ENCODE results near the gene PGLYRP1.

Gene PGLYRP1

DNA sequence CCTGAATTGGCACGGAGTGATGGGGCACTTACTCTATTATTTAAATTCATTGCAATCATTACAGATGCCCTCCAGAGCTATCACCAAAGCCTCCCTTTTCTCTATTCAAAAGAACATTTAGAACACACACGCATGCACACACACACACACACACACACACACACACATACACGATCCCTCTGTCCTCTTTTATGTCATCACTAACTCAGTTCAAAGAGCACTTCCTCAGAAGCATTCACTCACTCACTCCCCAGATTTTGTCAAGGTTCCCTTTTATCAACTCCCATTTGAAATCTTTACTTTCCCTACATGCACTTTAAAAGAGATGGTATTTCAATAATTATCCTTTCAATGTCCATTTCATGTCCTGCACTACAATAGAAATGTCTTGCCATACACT is 40.3 kb upstream of the PGLYRP1 start:
- Histone ChIP-seq H3K79me2 (ENCODE audit: control insufficient read depth, low read length) (no peaks in the 10 kb centered on the region), H3K9me2 (replicated peaks; ENCODE audit: control insufficient read depth, low read length) (no peaks in the 10 kb centered on the region), H4K20me1 (ENCODE audit: control insufficient read depth, insufficient read depth, low read depth, low read length) (no peaks in the 10 kb centered on the region), H3F3A (ENCODE audit: control insufficient read depth, insufficient read depth) (no peaks in the 10 kb centered on the region), H3K4me3 (ENCODE audit: low read length) (no peak overlapping the region), H3K4me2 (ENCODE audit: low read length) (no peak overlapping the region), H3K27me3 (ENCODE audit: control insufficient read depth, low read length) (peaks cover 13% of the 10 kb centered on the region), H3K4me1 (ENCODE audit: control insufficient read depth, low read length) (no peaks in the 10 kb centered on the region), H3K27ac (ENCODE audit: low read depth, low read length) (no peak overlapping the region), H3K9me3 (ENCODE audit: control insufficient read depth, insufficient read depth, low read length) (0 out of 2 replicates have a peak, but pooled peaks cover 3% of the 10 kb centered on the region), H3K36me3 (ENCODE audit: control insufficient read depth, low read length) (no peaks in the 10 kb centered on the region)
- no peak for TF ChIP-seq EZH2phosphoT487 (IDR thresholded peaks at IDR 0.05; ENCODE audit: borderline replicate concordance, low read length)
- TF ChIP-seq, protein P1, sequence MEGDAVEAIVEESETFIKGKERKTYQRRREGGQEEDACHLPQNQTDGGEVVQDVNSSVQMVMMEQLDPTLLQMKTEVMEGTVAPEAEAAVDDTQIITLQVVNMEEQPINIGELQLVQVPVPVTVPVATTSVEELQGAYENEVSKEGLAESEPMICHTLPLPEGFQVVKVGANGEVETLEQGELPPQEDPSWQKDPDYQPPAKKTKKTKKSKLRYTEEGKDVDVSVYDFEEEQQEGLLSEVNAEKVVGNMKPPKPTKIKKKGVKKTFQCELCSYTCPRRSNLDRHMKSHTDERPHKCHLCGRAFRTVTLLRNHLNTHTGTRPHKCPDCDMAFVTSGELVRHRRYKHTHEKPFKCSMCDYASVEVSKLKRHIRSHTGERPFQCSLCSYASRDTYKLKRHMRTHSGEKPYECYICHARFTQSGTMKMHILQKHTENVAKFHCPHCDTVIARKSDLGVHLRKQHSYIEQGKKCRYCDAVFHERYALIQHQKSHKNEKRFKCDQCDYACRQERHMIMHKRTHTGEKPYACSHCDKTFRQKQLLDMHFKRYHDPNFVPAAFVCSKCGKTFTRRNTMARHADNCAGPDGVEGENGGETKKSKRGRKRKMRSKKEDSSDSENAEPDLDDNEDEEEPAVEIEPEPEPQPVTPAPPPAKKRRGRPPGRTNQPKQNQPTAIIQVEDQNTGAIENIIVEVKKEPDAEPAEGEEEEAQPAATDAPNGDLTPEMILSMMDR (IDR thresholded peaks at IDR 0.05; ENCODE audit: low read depth, low read length, poor library complexity, severe bottlenecking) = no peak

DNA sequence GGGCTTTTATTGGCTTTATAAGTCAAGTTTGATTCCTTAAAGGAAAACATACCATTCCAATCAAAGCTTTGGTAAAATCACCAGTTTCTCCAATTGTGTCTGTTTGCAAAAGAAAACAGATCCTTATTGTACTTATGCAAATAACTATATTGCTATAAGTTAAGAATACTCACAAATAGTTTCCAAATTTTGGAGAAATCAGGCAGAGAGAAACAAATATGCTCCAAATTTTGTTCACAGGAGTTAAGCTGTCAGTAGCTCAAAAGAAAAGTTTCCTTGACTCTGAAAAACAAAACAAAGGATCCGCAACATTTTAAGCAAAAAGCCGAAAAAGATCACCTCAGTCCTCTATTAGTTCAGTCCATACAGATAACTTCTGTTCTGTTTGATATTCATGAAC is 37.2 kb upstream of the PGLYRP1 start:
- no peaks in the 10 kb centered on the region for H4K20me1 ChIP-seq (ENCODE audit: control insufficient read depth, insufficient read depth, low read depth, low read length)
- H3K9me3 ChIP-seq (ENCODE audit: control insufficient read depth, insufficient read depth, low read length) = 0 out of 2 replicates have a peak, but pooled peaks cover 3% of the 10 kb centered on the region
- H3K36me3 ChIP-seq (ENCODE audit: control insufficient read depth, low read length) = no peaks in the 10 kb centered on the region
- no peak for TF ChIP-seq EZH2phosphoT487 (IDR thresholded peaks at IDR 0.05; ENCODE audit: borderline replicate concordance, low read length)
- TF ChIP-seq, protein P1 (IDR thresholded peaks at IDR 0.05; ENCODE audit: low read depth, low read length, poor library complexity, severe bottlenecking) = no peak
- peaks cover 8% of the 10 kb centered on the region for H3K27me3 ChIP-seq (ENCODE audit: control insufficient read depth, low read length)
- H3K4me2 ChIP-seq (ENCODE audit: low read length) = no peak overlapping the region
- H3K27ac ChIP-seq (ENCODE audit: low read depth, low read length) = no peak overlapping the region
- no peak overlapping the region for H3K4me3 ChIP-seq (ENCODE audit: low read length)
- H3K9me2 ChIP-seq (replicated peaks; ENCODE audit: control insufficient read depth, low read length) = no peaks in the 10 kb centered on the region
- no peaks in the 10 kb centered on the region for H3K4me1 ChIP-seq (ENCODE audit: control insufficient read depth, low read length)
- no peaks in the 10 kb centered on the region for H3K79me2 ChIP-seq (ENCODE audit: control insufficient read depth, low read length)
- H3F3A ChIP-seq (ENCODE audit: control insufficient read depth, insufficient read depth) = no peaks in the 10 kb centered on the region

DNA sequence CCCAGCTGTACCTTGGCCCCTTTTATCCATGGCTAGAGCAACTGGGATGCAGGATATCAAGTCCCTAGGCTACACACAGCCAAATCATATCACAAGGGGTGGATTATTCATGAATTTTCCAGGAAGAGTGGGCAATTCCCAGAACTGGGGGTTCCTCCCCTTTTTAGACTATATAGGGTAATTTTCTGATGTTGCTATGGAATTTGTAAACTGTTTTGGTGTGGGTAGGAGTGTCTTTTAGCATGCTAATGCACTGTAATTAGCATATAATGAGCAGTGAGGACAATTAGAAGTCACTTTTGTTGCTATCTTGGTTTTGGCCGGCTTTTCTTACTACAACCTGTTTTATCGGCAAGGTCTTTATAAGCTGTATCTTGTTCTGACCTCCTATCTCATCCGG is 35.9 kb upstream of the PGLYRP1 start:
- no peak overlapping the region for H3K27ac ChIP-seq (ENCODE audit: low read depth, low read length)
- H4K20me1 ChIP-seq (ENCODE audit: control insufficient read depth, insufficient read depth, low read depth, low read length) = no peaks in the 10 kb centered on the region
- no peaks in the 10 kb centered on the region for H3K79me2 ChIP-seq (ENCODE audit: control insufficient read depth, low read length)
- 0 out of 2 replicates have a peak, but pooled peaks cover 3% of the 10 kb centered on the region for H3K9me3 ChIP-seq (ENCODE audit: control insufficient read depth, insufficient read depth, low read length)
- H3F3A ChIP-seq (ENCODE audit: control insufficient read depth, insufficient read depth) = no peaks in the 10 kb centered on the region
- H3K4me3 ChIP-seq (ENCODE audit: low read length) = no peak overlapping the region
- no peak overlapping the region for H3K4me2 ChIP-seq (ENCODE audit: low read length)
- TF ChIP-seq EZH2phosphoT487 (IDR thresholded peaks at IDR 0.05; ENCODE audit: borderline replicate concordance, low read length) = no peak
- TF ChIP-seq, protein P1 (IDR thresholded peaks at IDR 0.05; ENCODE audit: low read depth, low read length, poor library complexity, severe bottlenecking) = no peak
- no peaks in the 10 kb centered on the region for H3K4me1 ChIP-seq (ENCODE audit: control insufficient read depth, low read length)
- no peaks in the 10 kb centered on the region for H3K36me3 ChIP-seq (ENCODE audit: control insufficient read depth, low read length)
- H3K9me2 ChIP-seq (replicated peaks; ENCODE audit: control insufficient read depth, low read length) = no peaks in the 10 kb centered on the region
- H3K27me3 ChIP-seq (ENCODE audit: control insufficient read depth, low read length) = peaks cover 17% of the 10 kb centered on the region

All from DOHH2 (cell line).